HG02763 (cell line): Measurements from ENCODE around the gene PGA5.
"Not testable (repeated sequence)": the region's sequence is repeated elsewhere in the genome, so short reads cannot be mapped to it uniquely, and the experiment has no call there.

ENCODE experiments used
- ATAC-seq: cut with Tn5 transposase; IDR thresholded peaks from one replicate; pipeline ENCODE4 v1.9.1; 2021; ENCODE audit warnings: mild to moderate bottlenecking, moderate library complexity; ENCODE audit not compliant: unreplicated experiment

The PGA5 gene

GRCh38 chr11:61240875-61241274, at the start of gene PGA5:
PGA5 (plus strand) TSS chr11:61241175; CDS start chr11:61241227, 52 bp downstream.
- not testable (repeated sequence) for ATAC-seq

- ATAC-seq, result no peak
Measured at GRCh38 chr11:61193596-61193995, 47.4 kb upstream of the PGA5 start.

GRCh38 chr11:61194169-61194671, 46.8 kb upstream of the PGA5 start:
- ATAC-seq, result no peak

GRCh38 chr11:61194981-61195695, 45.8 kb upstream of the PGA5 start:
- no peak for ATAC-seq

- ATAC-seq, result no peak
Measured at GRCh38 chr11:61195719-61196118, 45.3 kb upstream of the PGA5 start.

GRCh38 chr11:61198361-61198760, 42.6 kb upstream of the PGA5 start:
- ATAC-seq, result no peak

- ATAC-seq, result no peak
Measured at GRCh38 chr11:61198948-61199523, 41.9 kb upstream of the PGA5 start.

GRCh38 chr11:61201476-61201875, 39.5 kb upstream of the PGA5 start:
- ATAC-seq, result no peak

- not testable (repeated sequence) for ATAC-seq
Measured at GRCh38 chr11:61202950-61203746, 37.8 kb upstream of the PGA5 start, which contains the start of gene PGA3. PGA3 (plus strand) TSS chr11:61203515; CDS start chr11:61203565, 50 bp downstream.

GRCh38 chr11:61203873-61204272, 37.1 kb upstream of the PGA5 start:
- ATAC-seq, result not testable (repeated sequence)

GRCh38 chr11:61204502-61205059, 36.4 kb upstream of the PGA5 start:
- not testable (repeated sequence) for ATAC-seq

- not testable (repeated sequence) for ATAC-seq
Measured at GRCh38 chr11:61207636-61208310, 33.2 kb upstream of the PGA5 start.

GRCh38 chr11:61210629-61211028, 30.3 kb upstream of the PGA5 start:
- ATAC-seq, result not testable (repeated sequence)

GRCh38 chr11:61211327-61211952, 29.5 kb upstream of the PGA5 start:
- not testable (repeated sequence) for ATAC-seq

- not testable (repeated sequence) for ATAC-seq
Measured at GRCh38 chr11:61212202-61212601, 28.8 kb upstream of the PGA5 start.

GRCh38 chr11:61213711-61214324, 27.2 kb upstream of the PGA5 start:
- not testable (repeated sequence) for ATAC-seq

- ATAC-seq, result not testable (repeated sequence)
Measured at GRCh38 chr11:61218306-61218705, 22.7 kb upstream of the PGA5 start.

- ATAC-seq, result not testable (repeated sequence)
Measured at GRCh38 chr11:61219016-61219415, 22.0 kb upstream of the PGA5 start.

- ATAC-seq, result not testable (repeated sequence)
Measured at GRCh38 chr11:61222047-61222446, 18.9 kb upstream of the PGA5 start, which contains the start of gene PGA4. PGA4 (plus strand) TSS chr11:61222347; CDS start chr11:61222401, 54 bp downstream.
